Activated CD4-positive, alpha-beta T cell treated with anti-CD3 and anti-CD28 coated beads for 36 hours (primary cell): ENCODE measurements around the gene ASTN2. TPM values are rescaled to one million over a fixed set of nuclear protein-coding genes. Genes with fewer than 3 reads are reported as not detected.

Source experiments
- ATAC-seq: fragments of 200-7000 bp; cut with Tn5 transposase; one replicate; pipeline ENCODE4 v1.10.0; 2021; ENCODE audit warnings: mild to moderate bottlenecking, moderate library complexity
- CTCF ChIA-PET: fragments of 350-600 bp; sonication (Branson Sonifier 250); formaldehyde crosslinking; loops from one replicate; lab custom pipeline; 2021; ENCODE audit warnings: antibody characterized with exemption; lab: Charles Lee
- POLR2A ChIA-PET: fragments of 350-600 bp; sonication (Branson Sonifier 250); formaldehyde crosslinking; loops from one replicate; lab custom pipeline; 2021; ENCODE audit warnings: antibody characterized with exemption, inconsistent platforms; lab: Charles Lee
- DNase-seq: peaks from one replicate; pipeline ENCODE4 v3.0.0-alpha.2; 2020
- H3K27ac Mint-ChIP-seq: one replicate; pipeline ENCODE4 v1.8.0; 2021; ENCODE audit warnings: mixed read lengths
- H3K27me3 Mint-ChIP-seq: one replicate; pipeline ENCODE4 v1.8.0; 2021; ENCODE audit warnings: mixed read lengths
- H3K36me3 Mint-ChIP-seq: one replicate; pipeline ENCODE4 v1.8.0; 2021; ENCODE audit warnings: low read depth, mixed read lengths
- H3K4me1 Mint-ChIP-seq: one replicate; pipeline ENCODE4 v1.8.0; 2021; ENCODE audit warnings: mixed read lengths
- H3K4me3 Mint-ChIP-seq: one replicate; pipeline ENCODE4 v1.8.0; 2021; ENCODE audit warnings: mild to moderate bottlenecking, moderate library complexity, mixed read lengths
- H3K9me3 Mint-ChIP-seq: one replicate; pipeline ENCODE4 v1.8.0; 2021; ENCODE audit warnings: low read depth, mixed read lengths
- intact Hi-C, 2 experiments: fragments of 100-400 bp; cut with DNase I in 1 of 2; cut with micrococcal nuclease in 1 of 2; formaldehyde crosslinking; loops; one replicate each; pipeline versions ENCODE4 v1.14.2 to v1.15.1; 2022 to 2024; cut with DNase I, micrococcal nuclease
- total RNA-seq, 2 experiments: library from RNA; stranded (reverse); gene quantifications; one replicate each; pipeline ENCODE4 v1.2.3, GENCODE V29; 2021

The ASTN2 gene
- total RNA-seq, 2 experiments from 2014 or later, result 3.0 to 4.2 TPM

DNA sequence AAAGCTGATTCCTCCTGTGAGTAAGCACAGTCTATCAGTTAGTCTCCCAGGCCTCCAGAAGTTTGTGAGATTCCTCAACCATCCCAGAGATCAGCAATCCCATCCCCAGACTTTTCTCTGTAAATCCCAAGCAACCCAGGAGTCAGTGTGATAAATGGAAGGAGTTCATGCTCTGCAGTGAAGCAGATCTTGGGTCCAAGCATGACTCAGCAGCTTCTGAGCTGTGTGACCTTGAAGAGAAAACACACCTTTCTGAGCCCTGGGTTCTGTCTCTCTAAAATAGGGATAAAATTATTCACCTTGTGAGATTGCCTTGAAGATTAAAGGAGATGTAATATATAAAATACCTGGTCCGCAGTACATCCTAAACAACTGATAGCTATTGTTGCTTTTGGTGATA lies 318.7 kb downstream of the ASTN2 start:
- ChIA-PET CTCF (no interaction called here), POLR2A (no interaction called here)
- Mint-ChIP-seq H3K4me1 (no peaks in the 10 kb centered on the region), H3K4me3 (no peak overlapping the region), H3K36me3 (no peaks in the 10 kb centered on the region), H3K27me3 (peaks cover 2% of the 10 kb centered on the region), H3K9me3 (no peaks in the 10 kb centered on the region), H3K27ac (no peak overlapping the region)
- intact Hi-C loops, result no loop called here
- DNase-seq (no peak), ATAC-seq (no peak)

DNA sequence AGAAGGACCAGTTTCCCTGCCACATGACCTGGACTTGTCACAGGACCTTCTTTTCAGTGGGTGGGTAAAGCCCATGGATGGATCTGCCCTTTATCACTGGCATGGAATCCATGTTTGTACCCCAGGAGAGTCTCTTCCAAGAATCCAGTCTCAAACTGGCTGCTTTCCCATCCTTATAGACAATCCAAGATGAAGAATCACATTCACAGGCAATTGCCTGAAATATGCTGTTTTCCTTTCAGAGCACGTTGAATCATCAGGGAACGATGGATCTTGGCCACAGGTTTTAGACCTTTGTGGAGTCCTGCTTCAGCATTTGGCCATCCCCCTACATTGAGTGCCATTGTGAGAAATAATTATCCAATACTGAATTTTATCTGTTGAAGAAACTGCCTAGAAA lies 319.8 kb downstream of the ASTN2 start:
- Mint-ChIP-seq H3K36me3 (no peaks in the 10 kb centered on the region), H3K4me3 (no peak overlapping the region), H3K27me3 (peaks cover 4% of the 10 kb centered on the region), H3K9me3 (no peaks in the 10 kb centered on the region), H3K27ac (no peak overlapping the region), H3K4me1 (no peaks in the 10 kb centered on the region)
- no peak for DNase-seq
- CTCF ChIA-PET, result no interaction called here
- no peak for ATAC-seq
- intact Hi-C loops, result no loop called here
- POLR2A ChIA-PET, result no interaction called here

DNA sequence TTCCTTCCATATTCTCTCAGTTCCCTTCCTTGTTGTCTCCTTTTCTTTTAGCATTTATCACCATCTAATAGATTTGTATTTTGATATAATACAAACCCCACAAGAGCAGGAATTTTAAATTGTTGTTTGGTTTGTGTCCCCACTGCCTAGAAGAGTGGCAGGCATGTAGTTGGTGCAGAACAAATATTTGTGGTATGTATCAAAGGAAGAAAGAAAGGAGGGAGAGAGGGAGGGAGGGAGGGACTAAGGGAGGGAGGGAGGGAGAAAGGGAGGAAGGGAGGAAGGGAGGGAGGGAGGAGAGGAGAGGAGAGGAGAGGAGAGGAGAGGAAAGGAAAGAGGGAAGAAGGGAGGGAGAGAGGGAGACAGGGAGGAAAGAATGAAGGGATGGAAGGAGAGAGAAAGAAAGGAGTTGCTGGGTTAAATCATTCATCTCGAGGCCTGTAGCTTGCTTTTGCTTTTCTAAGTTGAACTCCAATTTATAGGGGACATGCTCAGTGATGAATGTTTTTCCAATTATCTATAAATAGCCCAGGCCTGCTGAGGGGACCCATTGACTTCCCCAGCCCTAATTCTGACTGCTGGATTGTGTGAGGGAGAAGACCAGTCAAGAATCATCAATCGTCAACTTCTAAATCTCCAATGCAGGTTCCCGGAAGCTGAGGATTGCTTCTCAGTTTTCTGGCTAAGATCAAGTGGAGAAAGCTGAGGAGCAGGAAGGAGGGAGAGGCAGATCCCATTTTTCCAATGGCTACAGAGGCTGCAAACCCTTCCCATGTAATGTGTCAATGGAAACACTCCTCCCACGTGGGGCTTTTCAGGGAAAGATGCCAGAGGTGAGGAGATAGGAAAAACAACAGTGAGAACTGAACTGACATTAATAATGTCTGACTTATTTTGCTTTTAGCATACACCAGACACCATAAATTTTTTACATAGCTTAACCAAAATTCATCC lies 320.7 kb downstream of the ASTN2 start:
- Mint-ChIP-seq H3K9me3 (peaks cover 2% of the 10 kb centered on the region), H3K27me3 (peaks cover 6% of the 10 kb centered on the region), H3K27ac (no peak overlapping the region), H3K4me3 (no peak overlapping the region), H3K36me3 (no peaks in the 10 kb centered on the region), H3K4me1 (no peaks in the 10 kb centered on the region)
- POLR2A ChIA-PET, result no interaction called here
- no peak for ATAC-seq
- CTCF ChIA-PET, result no interaction called here
- intact Hi-C loops, result no loop called here
- DNase-seq, result no peak

DNA sequence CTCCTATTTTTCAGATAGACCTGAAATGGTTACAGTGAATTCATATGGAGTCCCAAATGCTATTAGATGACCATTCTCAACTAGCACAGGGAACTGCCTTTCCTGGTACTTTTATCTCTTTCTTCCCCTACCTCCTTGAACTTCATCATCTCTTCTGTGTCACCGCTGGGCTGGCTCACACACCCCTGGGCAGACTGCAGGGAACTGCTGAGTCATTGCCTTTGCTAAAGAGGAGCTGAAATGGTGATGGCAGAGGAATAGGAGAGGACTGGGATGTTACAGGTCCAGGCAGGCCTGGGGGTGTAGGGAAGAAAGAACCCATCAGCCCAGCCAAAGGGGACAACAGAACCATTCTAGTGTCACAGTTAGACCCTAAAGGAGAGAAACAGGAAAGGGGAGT lies 322.3 kb downstream of the ASTN2 start:
- DNase-seq, result no peak
- intact Hi-C loops, result no loop called here
- Mint-ChIP-seq H3K9me3 (peaks cover 2% of the 10 kb centered on the region), H3K27me3 (peaks cover 6% of the 10 kb centered on the region), H3K36me3 (no peaks in the 10 kb centered on the region), H3K4me1 (no peaks in the 10 kb centered on the region), H3K27ac (no peak overlapping the region), H3K4me3 (no peak overlapping the region)
- CTCF ChIA-PET, result no interaction called here
- POLR2A ChIA-PET, result no interaction called here
- no peak for ATAC-seq

GRCh38 chr9:117091529-117091928 lies 323.3 kb downstream of the ASTN2 start:
- intact Hi-C loops, result no loop called here
- H3K27ac Mint-ChIP-seq, result no peak overlapping the region
- H3K27me3 Mint-ChIP-seq, result peaks cover 6% of the 10 kb centered on the region

DNA sequence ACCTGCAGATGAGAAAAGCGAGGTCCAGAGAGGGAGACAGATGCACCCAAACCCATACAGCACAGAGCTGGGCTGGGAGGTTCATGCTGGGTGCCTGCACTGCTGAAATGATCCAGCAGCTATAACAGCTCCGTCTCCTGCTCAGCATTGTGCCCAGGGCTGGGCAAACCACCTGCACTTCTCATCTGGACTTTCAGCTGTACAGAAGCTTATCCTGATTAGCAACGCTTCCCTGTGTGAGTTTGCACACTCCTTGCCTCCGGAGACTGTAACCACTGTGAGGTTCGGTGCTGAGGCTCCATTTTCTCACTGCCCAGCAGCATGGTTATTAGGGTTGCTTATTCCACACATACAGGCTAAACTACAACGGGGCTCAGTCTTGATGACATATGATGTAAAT lies 326.1 kb downstream of the ASTN2 start:
- no peak overlapping the region for H3K4me3 Mint-ChIP-seq
- peaks cover 6% of the 10 kb centered on the region for H3K27me3 Mint-ChIP-seq
- DNase-seq (no peak), ATAC-seq (no peak)
- intact Hi-C loops, result no loop called here
- H3K9me3 Mint-ChIP-seq, result peaks cover 5% of the 10 kb centered on the region
- CTCF ChIA-PET, result no interaction called here
- POLR2A ChIA-PET, result no interaction called here
- H3K36me3 Mint-ChIP-seq, result no peaks in the 10 kb centered on the region
- H3K4me1 Mint-ChIP-seq, result no peaks in the 10 kb centered on the region
- no peak overlapping the region for H3K27ac Mint-ChIP-seq

More at GRCh38 chr9:117091529-117091928, 323.3 kb downstream of the ASTN2 start:
- no peak overlapping the region for H3K4me3 Mint-ChIP-seq
- POLR2A ChIA-PET, result no interaction called here
- H3K36me3 Mint-ChIP-seq, result no peaks in the 10 kb centered on the region
- H3K9me3 Mint-ChIP-seq, result peaks cover 2% of the 10 kb centered on the region
- H3K4me1 Mint-ChIP-seq, result no peaks in the 10 kb centered on the region
- ATAC-seq (no peak), DNase-seq (no peak)
- CTCF ChIA-PET, result no interaction called here

DNA sequence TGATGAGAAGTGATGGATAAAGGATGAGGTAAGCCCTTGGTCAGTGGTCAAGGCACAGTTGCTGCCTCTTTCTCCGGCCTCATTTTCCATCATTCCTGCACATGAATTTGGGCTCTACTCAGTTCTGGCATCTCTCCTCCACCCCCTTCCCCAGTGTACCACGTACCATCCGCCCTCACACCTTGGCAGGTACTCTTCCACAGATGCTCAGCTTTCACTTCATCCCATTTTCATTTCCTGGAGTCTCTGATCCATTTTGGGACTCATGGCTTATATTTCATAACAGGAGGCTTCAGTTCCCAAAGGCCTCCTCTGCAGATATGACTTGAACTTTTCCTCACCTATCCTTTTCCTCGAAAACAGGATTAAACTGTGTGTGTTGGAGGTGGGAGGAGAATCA lies 326.7 kb downstream of the ASTN2 start:
- DNase-seq (no peak), ATAC-seq (no peak)
- Mint-ChIP-seq H3K9me3 (peaks cover 5% of the 10 kb centered on the region), H3K27ac (no peak overlapping the region), H3K27me3 (peaks cover 6% of the 10 kb centered on the region), H3K36me3 (no peaks in the 10 kb centered on the region), H3K4me3 (no peak overlapping the region), H3K4me1 (no peaks in the 10 kb centered on the region)
- ChIA-PET CTCF (no interaction called here), POLR2A (no interaction called here)
- intact Hi-C loops, result no loop called here

- intact Hi-C loops, result no loop called here
- Mint-ChIP-seq H3K27me3 (no peaks in the 10 kb centered on the region), H3K9me3 (peaks cover 2% of the 10 kb centered on the region), H3K4me3 (no peak overlapping the region), H3K36me3 (no peaks in the 10 kb centered on the region), H3K4me1 (no peaks in the 10 kb centered on the region), H3K27ac (no peak overlapping the region)
- no peak for ATAC-seq
- DNase-seq, result no peak
- POLR2A ChIA-PET, result no interaction called here
- CTCF ChIA-PET, result no interaction called here
These were observed 330.6 kb downstream of the ASTN2 start for GRCh38 chr9:117084221-117084620.

- ATAC-seq, result no peak
- peaks cover 2% of the 10 kb centered on the region for H3K9me3 Mint-ChIP-seq
- H3K36me3 Mint-ChIP-seq, result no peaks in the 10 kb centered on the region
- ChIA-PET CTCF (no interaction called here), POLR2A (no interaction called here)
- intact Hi-C loops, result no loop called here
- H3K4me3 Mint-ChIP-seq, result no peak overlapping the region
- H3K4me1 Mint-ChIP-seq, result no peaks in the 10 kb centered on the region
- no peak for DNase-seq
- no peaks in the 10 kb centered on the region for H3K27me3 Mint-ChIP-seq
- H3K27ac Mint-ChIP-seq, result no peak overlapping the region
These were observed 331.3 kb downstream of the ASTN2 start for GRCh38 chr9:117083559-117083958.

GRCh38 chr9:117081641-117082317 lies 333.1 kb downstream of the ASTN2 start:
- H3K27me3 Mint-ChIP-seq, result no peaks in the 10 kb centered on the region
- no peak overlapping the region for H3K4me3 Mint-ChIP-seq
- intact Hi-C loops, result no loop called here
- H3K9me3 Mint-ChIP-seq, result peaks cover 2% of the 10 kb centered on the region
- DNase-seq, result no peak
- ATAC-seq, result no peak
- POLR2A ChIA-PET, result no interaction called here
- no peaks in the 10 kb centered on the region for H3K36me3 Mint-ChIP-seq
- CTCF ChIA-PET, result interaction anchor here (0.7 kb wide), 1 partner anchor 77 kb away, joined by 3 read pairs; no protein-coding TSS in a partner anchor
- H3K27ac Mint-ChIP-seq, result no peak overlapping the region
- H3K4me1 Mint-ChIP-seq, result no peaks in the 10 kb centered on the region

GRCh38 chr9:117080765-117081390 lies 334.0 kb downstream of the ASTN2 start:
- DNase-seq, result no peak
- Mint-ChIP-seq H3K4me1 (no peaks in the 10 kb centered on the region), H3K4me3 (no peak overlapping the region), H3K9me3 (peaks cover 2% of the 10 kb centered on the region), H3K27me3 (no peaks in the 10 kb centered on the region), H3K36me3 (no peaks in the 10 kb centered on the region), H3K27ac (no peak overlapping the region)
- intact Hi-C loops, result no loop called here
- POLR2A ChIA-PET, result no interaction called here
- no peak for ATAC-seq
- CTCF ChIA-PET, result no interaction called here
